ENCODE measurements around the gene HOXB2. TPM values are rescaled to one million over a fixed set of nuclear protein-coding genes. Genes with fewer than 3 reads are reported as not detected.

Gene HOXB2
- total RNA-seq, 2 donors from 2014 or later: 18.9 to 22.3 TPM

DNA sequence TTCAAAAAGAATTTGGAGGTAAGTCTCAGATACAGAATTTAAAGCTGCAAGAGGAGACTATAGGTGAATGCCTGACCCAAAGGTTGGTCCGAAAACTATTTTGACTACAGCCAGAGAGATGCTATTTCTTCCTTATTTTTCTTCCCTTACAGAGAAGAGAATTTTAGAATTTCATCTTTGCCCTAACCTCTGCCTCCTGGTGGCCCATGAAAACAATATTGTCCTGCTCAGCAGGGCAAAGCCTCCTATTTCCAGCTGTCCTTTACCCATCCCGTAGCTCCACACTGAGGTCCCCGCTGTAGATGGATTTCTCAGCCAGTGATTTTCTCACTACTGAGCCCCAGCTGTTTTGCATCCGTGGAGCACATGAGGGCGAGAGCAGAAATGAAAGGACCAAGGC is 38.7 kb downstream of the HOXB2 start:
- no peak for DNase-seq (ENCODE audit: low spot score)
- intact Hi-C loops (cut with DNase I): no loop called here

DNA sequence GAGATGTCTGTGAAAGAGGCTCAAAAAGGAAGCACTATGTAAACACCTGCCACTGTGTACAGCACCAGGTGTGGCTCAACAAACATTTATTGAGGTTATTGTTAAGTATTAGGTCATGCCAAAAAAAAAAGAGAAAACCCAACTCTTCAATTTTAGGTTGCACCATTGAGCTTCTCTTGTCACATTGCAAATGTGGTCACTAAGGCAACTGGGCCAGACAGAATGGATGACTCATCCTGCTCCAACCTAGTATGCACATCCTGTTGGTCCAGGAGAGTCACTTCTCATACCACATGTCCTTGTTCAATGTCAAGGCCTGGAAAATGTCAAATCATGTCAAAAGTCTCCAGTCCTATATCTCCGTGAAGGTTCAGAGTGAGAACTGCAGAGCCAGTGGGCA is 39.1 kb downstream of the HOXB2 start:
- no peak for DNase-seq (ENCODE audit: low spot score)
- intact Hi-C loops (cut with DNase I): no loop called here

DNA sequence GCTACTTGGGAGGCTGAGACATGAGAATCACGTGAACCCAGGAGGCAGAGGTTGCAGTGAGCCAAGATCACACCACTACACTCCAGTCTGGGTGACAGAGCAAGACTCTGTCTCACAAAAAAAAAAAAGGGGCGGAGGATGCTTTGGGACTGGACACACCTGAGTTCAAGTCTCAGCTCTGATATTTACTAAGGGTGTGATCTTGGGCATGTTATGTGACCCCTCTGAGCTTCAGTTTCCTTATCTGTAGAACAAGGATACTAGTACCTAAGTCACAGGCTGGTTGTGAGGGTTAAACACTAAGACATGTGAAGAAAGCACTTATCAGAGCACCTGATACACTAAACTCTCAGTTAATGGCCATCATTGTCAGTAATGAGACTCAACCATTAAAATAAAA is 40.0 kb downstream of the HOXB2 start:
- intact Hi-C loops (cut with DNase I): loop anchor here in 1 of 2 donors (5.0 kb wide), 1 partner anchor 32 kb away; no protein-coding TSS in a partner anchor
- no peak for DNase-seq (ENCODE audit: low spot score)

DNA sequence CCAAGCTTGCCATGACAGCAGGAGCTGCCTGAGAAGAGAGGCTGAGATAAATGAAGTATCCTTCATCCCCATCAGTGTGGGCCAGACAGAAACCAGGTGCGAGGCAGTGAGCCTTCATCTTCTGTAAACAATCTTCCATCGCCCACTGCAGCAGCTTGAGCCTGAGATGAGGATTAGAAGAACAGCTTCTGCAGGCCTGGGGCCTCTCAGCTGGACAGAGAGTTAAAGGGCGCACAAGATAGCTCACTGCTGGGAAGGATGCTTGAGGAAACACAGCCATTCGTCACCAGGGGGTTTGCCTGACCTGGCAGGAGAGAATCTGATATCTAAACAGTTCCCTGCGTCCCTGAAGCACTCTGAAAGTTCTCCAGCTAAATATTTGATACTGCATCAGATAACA is 41.2 kb downstream of the HOXB2 start:
- DNase-seq (ENCODE audit: low spot score): no peak
- intact Hi-C loops (cut with DNase I): loop anchor here in 1 of 2 donors (5.0 kb wide), 1 partner anchor 34 kb away; no protein-coding TSS in a partner anchor

DNA sequence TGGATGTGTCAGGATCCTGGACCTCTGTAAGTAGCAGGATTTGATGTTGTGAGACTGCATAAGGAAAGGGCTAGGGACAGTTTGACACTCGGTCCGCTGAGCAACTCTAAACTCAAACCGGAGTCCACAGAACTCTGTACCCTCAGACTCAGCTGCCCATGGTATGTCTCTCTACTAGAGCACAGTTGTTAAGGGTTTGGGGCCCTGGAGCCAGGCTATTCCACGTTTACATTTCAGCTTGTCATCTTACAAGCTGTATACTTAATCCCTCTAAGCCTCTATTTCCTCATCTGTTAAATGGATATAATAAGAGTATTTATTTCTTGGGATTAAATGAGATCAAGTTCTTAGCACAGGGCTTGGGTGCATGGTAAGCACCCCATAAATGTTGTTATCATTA is 42.0 kb downstream of the HOXB2 start:
- DNase-seq (ENCODE audit: low spot score): no peak
- intact Hi-C loops (cut with DNase I): loop anchor here in 1 of 2 donors (5.0 kb wide), 1 partner anchor 34 kb away; no protein-coding TSS in a partner anchor

DNA sequence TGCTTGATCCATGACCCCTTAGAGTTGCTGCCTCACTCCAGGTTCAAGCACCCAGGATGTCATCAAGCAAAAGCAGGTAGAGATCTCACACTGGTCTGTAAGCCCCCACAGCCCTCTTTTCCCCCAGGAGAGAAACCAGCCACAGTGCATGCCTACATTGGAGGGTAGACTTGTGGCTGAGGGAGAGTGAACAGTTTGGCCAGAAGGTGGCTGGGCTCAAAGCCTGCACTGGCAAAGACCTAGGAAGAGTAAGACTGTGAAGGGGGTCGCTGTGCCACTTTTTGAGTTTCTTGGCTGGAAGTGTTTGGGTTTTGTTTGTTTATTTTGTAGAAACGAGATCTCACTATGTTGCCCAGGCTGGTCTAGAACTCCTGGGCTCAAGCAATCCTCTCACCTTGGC is 42.6 kb downstream of the HOXB2 start:
- intact Hi-C loops (cut with DNase I): loop anchor here in 1 of 2 donors (5.0 kb wide), 1 partner anchor 35 kb away; no protein-coding TSS in a partner anchor
- DNase-seq (ENCODE audit: low spot score): no peak

DNA sequence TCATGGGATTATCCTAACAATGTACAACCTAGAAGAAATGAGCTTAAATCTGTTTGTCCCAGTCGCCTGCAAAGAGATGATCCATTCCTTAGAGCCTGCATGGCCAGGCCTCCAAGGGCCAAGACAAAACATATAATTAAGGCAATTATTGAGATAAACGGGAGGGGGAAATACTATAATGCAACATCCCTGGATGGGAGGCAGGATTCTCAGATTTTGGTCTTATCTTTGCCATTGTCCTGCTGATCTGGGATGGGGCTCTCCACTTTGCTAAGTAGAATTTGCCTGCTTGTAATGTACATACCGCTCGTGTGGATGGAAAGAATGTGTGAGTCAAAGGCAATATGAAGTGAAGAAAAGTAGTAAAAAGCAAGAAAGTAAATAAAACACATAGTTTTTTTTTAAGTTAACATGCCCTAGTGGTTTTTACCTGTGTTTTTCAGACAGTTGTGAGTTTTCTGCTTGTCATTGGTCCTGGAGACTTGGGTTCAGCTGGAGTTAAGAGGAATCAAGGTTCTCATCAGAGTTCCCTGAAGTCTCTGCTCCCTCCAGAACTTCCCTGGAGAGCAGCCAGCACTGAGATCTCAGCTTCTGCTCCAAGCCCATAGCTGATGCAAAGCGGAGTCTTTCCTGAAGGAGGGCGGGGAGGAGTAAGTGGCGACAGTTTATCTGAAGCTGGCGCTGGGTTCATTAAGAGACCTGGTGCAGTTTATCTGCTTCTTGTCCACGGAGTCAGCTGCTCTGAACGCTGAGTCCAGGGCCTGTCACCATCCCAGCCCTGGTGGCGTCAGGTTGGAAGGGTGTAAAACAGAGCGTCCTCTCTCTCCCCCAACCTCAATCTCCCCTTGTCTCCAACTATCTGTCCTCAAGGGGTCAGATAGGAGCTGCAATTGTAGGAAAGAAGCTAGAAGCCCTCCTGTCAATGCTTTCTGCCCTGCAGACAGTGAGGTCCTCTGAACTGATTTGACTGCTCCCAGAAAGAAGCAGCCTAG is 44.2 kb downstream of the HOXB2 start:
- intact Hi-C loops (cut with DNase I): loop anchor here in 1 of 2 donors (5.0 kb wide), 1 partner anchor 37 kb away; no protein-coding TSS in a partner anchor
- DNase-seq (ENCODE audit: low spot score): no peak

DNA sequence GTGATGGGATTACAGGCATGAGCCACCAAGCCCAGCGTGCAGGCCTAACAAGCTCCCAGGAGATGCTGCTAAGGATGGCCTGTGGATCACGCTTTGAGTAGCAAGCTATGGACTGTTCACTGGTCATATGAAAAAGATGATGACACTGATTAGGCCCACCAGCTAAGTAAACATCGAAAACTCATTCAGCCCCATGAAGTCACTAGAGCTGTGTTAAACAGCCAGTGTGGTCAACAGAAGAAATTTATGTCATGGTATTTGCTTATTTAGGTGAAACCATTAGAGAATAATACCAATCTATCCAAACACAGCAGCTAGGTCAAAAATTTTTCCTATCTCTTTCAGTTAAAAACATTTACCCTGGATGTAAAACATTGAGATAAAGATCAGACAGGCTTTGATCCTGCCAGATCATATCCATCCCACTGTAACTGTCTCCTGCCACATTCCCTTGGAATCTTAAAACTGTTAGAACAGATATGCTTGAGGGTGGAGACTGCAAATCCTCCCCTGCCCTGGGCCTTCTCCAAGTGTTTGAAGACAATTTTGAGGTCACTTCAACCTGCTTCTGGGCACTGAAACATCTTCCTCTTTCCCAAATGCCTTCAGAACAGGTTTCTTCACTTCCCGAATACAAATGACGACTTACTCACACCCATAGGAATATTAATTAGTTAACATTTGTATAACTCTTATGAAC is 45.0 kb downstream of the HOXB2 start:
- intact Hi-C loops (cut with DNase I): loop anchor here in 1 of 2 donors (5.0 kb wide), 1 partner anchor 37 kb away; no protein-coding TSS in a partner anchor
- no peak for DNase-seq (ENCODE audit: low spot score)

DNA sequence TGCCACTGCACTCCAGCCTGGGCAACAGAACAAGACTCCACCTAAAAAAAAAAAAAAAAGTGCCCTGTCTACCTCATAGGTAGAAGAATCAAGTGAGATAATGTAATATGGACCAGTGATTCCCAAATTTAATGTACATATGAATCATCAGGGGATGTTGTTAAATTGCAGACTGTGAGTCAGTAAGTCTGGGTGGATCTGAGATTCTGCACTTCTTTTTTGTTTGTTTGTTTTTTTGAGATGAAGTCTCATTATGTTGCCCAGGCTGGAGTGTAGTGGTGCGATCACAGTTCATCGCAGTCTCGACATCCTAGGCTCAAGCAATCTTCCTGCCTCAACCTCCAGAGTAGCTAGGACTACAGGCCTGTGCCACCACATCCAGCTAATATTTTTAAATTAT is 45.7 kb downstream of the HOXB2 start:
- DNase-seq (ENCODE audit: low spot score): no peak
- intact Hi-C loops (cut with DNase I): no loop called here

DNA sequence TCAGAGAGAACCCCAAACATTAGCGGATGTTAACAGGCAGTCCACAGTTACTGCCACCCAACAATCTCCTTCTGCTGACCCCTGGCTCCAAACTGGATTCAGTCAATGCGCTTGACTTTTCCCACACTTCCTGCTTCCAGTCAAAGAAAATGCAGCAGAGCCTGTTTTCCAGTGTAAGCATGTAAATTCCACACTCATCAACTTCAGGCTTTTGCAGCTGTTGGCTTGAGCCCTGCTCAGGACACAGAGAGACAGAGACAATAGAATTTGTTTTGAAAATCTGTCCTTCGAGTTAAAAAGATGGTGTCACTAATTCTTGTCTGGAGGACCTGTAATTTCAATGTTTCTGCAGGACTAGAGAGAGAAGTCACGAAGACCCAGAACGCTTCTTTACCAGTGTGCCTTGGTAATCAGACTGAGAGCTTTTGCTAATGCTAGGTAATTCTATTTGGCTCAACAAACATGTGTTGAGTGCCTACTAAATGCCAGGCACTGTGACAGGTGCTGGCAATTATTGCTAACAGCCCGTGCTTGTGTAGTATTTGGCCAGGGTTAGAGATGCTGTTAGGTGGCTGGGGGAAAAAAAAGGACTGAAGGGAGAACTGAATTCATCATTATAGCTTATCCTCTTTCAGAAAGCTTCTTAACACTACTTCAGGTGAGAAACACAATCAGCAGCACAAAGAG is 46.6 kb downstream of the HOXB2 start:
- DNase-seq (ENCODE audit: low spot score): no peak
- intact Hi-C loops (cut with DNase I): no loop called here

DNA sequence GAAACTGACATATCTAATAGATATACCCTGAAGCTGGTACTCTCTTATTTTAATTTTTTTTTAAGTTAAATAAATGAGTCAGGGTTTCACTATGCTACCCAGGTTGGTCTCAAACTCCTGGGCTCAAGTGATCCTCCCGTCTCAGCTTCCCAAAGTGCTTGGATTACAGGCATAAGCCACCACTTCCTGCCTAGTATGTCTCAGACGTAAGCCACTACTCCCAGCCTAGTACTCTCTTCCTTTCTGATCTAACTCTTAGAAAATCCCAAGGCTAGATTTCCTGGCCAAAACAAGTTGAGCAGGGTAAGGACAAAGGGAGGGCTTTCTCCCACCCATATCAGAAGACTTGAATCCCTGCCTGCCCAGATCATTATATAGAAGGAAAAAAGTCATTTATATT is 47.8 kb downstream of the HOXB2 start:
- DNase-seq (ENCODE audit: low spot score): no peak
- intact Hi-C loops (cut with DNase I): no loop called here

DNA sequence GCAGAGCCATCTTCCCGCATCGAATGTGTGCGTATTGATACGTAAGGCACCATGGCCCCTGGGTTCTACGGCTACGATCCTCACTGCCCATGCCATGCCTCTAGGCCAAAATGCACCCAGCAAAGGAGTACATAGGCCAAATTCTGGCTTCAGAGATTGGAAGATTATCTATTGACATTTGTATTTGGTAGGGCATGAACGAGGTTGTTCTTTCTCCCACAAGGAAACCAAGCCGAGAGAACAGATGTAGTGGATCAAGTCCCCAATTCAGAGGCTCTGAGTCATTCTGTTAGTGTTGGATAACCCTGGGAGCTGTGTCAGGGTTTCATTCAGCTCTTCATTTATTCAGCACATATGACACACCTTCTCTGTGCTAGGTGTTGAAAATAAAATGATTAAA is 50.6 kb downstream of the HOXB2 start:
- no peak for DNase-seq (ENCODE audit: low spot score)
- intact Hi-C loops (cut with DNase I): loop anchor here in 1 of 2 donors (5.0 kb wide), 1 partner anchor 48 kb away; no protein-coding TSS in a partner anchor

Other genes with a start within 250 kb of the HOXB2 start
- 1 to 10 TPM; 1.1 to 1.5 TPM for gene SKAP1, start 114.9 kb downstream of the HOXB2 start, total RNA-seq
- gene HOXB1, start 14.1 kb downstream of the HOXB2 start, total RNA-seq: not detected
- gene HOXB4, start 33.2 kb upstream of the HOXB2 start, total RNA-seq: 1 to 10 TPM; 5.0 to 6.9 TPM
- 10 to 100 TPM; 16.0 to 23.6 TPM for gene HOXB3, start 45.1 kb upstream of the HOXB2 start, total RNA-seq
- gene HOXB5, start 48.7 kb upstream of the HOXB2 start, total RNA-seq: 1 to 10 TPM; 1.1 to 2.8 TPM
- gene HOXB6, start 59.9 kb upstream of the HOXB2 start, total RNA-seq: 1 to 10 TPM; 3.9 to 6.7 TPM
- gene HOXB7, start 65.9 kb upstream of the HOXB2 start, total RNA-seq: 10 to 100 TPM in 1 of 2 donors, 1 to 10 TPM in 1; 8.0 to 11.1 TPM
- gene HOXB8, start 70.2 kb upstream of the HOXB2 start, total RNA-seq: under 1 TPM; 0.19 to 0.93 TPM
- gene HOXB9, start 81.2 kb upstream of the HOXB2 start, total RNA-seq: under 1 TPM in 1 of 2 donors, not detected in 1; 0.24 TPM
- gene PRAC1, start 177.4 kb upstream of the HOXB2 start, total RNA-seq: not detected
- not detected for gene PRAC2, start 178.1 kb upstream of the HOXB2 start, total RNA-seq
- not detected for gene HOXB13, start 183.6 kb upstream of the HOXB2 start, total RNA-seq